ENCODE data around the gene USP48.

DNA sequence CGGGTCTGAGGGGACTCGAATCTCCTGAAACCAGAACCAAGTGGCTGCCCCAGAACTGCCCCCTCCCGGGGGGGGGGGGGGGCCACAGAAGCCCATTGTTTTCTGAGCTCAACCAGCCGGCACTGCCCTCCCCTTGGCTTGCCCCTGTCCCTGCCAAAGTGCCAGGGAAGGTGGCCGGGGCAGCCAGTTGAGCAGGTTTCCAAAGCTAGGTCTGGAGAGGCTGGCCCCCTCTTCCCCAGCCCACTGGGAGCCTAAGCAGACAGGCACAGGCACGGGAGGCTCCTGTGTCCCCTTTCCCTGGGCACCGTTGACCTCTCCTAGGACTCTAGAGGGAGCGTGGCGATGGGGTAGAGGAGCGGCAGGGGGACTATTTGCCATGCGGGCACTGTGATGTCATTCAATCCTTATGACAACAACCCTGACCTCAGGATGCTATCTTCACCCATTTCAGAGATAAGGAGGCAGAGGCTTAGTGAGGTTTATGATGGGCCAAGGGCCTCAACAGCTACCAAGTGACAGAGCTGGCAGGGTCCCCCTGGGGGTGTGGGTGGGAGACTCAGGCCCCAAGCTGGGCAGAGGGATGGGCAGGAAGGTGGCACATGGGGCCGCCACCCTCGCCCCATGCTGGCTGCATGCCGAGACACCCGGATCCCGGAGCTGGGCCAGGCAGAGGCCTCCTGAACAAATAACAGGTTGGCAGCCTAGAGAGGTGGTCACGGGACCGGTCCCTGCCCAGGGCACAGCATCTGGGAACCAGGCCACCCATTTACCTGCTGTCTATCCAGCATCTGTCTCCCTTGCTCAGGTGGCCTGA, 148.8 kb downstream of the USP48 start:
- TF ChIP-seq, protein P1, sequence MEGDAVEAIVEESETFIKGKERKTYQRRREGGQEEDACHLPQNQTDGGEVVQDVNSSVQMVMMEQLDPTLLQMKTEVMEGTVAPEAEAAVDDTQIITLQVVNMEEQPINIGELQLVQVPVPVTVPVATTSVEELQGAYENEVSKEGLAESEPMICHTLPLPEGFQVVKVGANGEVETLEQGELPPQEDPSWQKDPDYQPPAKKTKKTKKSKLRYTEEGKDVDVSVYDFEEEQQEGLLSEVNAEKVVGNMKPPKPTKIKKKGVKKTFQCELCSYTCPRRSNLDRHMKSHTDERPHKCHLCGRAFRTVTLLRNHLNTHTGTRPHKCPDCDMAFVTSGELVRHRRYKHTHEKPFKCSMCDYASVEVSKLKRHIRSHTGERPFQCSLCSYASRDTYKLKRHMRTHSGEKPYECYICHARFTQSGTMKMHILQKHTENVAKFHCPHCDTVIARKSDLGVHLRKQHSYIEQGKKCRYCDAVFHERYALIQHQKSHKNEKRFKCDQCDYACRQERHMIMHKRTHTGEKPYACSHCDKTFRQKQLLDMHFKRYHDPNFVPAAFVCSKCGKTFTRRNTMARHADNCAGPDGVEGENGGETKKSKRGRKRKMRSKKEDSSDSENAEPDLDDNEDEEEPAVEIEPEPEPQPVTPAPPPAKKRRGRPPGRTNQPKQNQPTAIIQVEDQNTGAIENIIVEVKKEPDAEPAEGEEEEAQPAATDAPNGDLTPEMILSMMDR (IDR thresholded peaks at IDR 0.05) = no peak
- TF ChIP-seq POLR2A (IDR thresholded peaks at IDR 0.05) = no peak
